ENCODE data around the gene IRS1. TPM values are rescaled to one million over a fixed set of nuclear protein-coding genes. Genes with fewer than 3 reads are reported as not detected.

Gene IRS1
- polyA plus RNA-seq, 1 donor (not counting 4 experiments of a cell fraction or from before 2014, with no cell fraction given), result 11.2 TPM

GRCh38 chr2:226736382-226736781 lies 63.2 kb downstream of the IRS1 start:
- no peak overlapping the region for H3K4me2 ChIP-seq (ENCODE audit: control insufficient read depth, extremely low read depth, insufficient read depth, low read depth, low read length)
- H3K4me1 ChIP-seq (ENCODE audit: control insufficient read depth, extremely low read depth, insufficient read depth, low read length), result no peaks in the 10 kb centered on the region
- H3K36me3 ChIP-seq (ENCODE audit: control insufficient read depth in 2 of 2, extremely low read depth in 1 of 2, insufficient read depth in 2 of 2, low read length in 2 of 2), result peaks cover 3 to 14% of the 10 kb centered on the region in 2 experiments
- no peaks in the 10 kb centered on the region for H3K9me1 ChIP-seq (ENCODE audit: control insufficient read depth, extremely low read depth, insufficient read depth, low read length)
- H3K79me2 ChIP-seq (ENCODE audit: control insufficient read depth, insufficient read depth, low read length), result peaks cover 5% of the 10 kb centered on the region
- no peak overlapping the region for H3K27ac ChIP-seq (ENCODE audit: control insufficient read depth, insufficient read depth, low read length)
- H3K9ac ChIP-seq (ENCODE audit: control insufficient read depth, extremely low read depth, insufficient read depth, low read length), result no peak overlapping the region
- FAIRE-seq (no peak), DNase-seq (ENCODE audit: low read depth, low spot score) (no peak)
- no peaks in the 10 kb centered on the region for H3K27me3 ChIP-seq (ENCODE audit: control insufficient read depth, extremely low read depth, insufficient read depth, low read length)
- TF ChIP-seq, protein P1, sequence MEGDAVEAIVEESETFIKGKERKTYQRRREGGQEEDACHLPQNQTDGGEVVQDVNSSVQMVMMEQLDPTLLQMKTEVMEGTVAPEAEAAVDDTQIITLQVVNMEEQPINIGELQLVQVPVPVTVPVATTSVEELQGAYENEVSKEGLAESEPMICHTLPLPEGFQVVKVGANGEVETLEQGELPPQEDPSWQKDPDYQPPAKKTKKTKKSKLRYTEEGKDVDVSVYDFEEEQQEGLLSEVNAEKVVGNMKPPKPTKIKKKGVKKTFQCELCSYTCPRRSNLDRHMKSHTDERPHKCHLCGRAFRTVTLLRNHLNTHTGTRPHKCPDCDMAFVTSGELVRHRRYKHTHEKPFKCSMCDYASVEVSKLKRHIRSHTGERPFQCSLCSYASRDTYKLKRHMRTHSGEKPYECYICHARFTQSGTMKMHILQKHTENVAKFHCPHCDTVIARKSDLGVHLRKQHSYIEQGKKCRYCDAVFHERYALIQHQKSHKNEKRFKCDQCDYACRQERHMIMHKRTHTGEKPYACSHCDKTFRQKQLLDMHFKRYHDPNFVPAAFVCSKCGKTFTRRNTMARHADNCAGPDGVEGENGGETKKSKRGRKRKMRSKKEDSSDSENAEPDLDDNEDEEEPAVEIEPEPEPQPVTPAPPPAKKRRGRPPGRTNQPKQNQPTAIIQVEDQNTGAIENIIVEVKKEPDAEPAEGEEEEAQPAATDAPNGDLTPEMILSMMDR (optimal IDR thresholded peaks at IDR 0.05 in 1 of 3, IDR thresholded peaks at IDR 0.05 in 1 of 3, conservative IDR thresholded peaks at IDR 0.05 in 1 of 3; ENCODE audit: extremely low read depth in 1 of 3, insufficient read depth in 2 of 3, low read length in 3 of 3), result no peak
- TF ChIP-seq EZH2 (IDR thresholded peaks at IDR 0.05; ENCODE audit: low read length), result no peak
- H3K4me3 ChIP-seq (ENCODE audit: control insufficient read depth in 2 of 3, extremely low read depth in 1 of 3, insufficient read depth in 2 of 3, low read depth in 1 of 3, low read length in 3 of 3), result no peak overlapping the region
- H2AFZ ChIP-seq (ENCODE audit: control insufficient read depth, low read length), result no peak overlapping the region
- no peaks in the 10 kb centered on the region for H3K9me3 ChIP-seq (ENCODE audit: control insufficient read depth, low read depth, low read length)
- H4K20me1 ChIP-seq (ENCODE audit: control insufficient read depth, extremely low read depth, insufficient read depth, low read length), result no peaks in the 10 kb centered on the region
- dilution Hi-C loops (cut with MboI; ENCODE audit: extremely low pct_ligation_motif_present, low sequenced_read_pairs), result no loop called here

DNA sequence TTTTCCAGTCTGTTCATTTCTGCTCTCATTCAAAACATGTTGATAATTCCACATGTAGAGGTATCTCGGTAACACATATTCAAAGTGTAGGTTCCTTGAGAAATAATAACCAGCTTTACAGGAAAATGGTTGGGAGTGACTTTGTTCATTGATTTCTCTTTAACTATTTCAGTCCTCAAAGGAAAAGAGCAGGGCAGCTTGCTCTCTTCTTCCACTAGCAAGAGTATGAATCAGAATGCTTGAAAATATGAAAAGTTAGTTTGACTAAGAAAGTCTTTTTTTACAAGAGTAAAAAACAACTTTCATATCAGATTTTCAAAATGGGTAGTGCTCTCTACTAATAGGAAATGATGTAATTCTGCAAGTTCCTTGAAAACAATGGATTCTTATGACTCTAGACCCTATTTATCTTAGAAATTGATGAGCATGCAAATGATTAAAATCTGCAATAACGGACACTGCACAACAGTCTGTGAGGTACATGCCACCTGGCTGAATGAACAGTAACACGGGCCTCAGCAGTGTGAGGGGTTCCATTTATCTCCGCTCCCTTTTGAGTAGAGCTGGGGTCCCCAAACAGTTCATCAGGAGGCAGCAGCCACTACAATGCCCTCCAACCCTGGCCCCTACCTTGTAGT lies 65.6 kb downstream of the IRS1 start:
- Histone ChIP-seq H3K36me3 (ENCODE audit: control insufficient read depth in 2 of 2, extremely low read depth in 1 of 2, insufficient read depth in 2 of 2, low read length in 2 of 2) (peaks cover 3 to 14% of the 10 kb centered on the region in 2 experiments), H3K27me3 (ENCODE audit: control insufficient read depth, extremely low read depth, insufficient read depth, low read length) (no peaks in the 10 kb centered on the region), H3K9me3 (ENCODE audit: control insufficient read depth, low read depth, low read length) (no peaks in the 10 kb centered on the region), H3K9me1 (ENCODE audit: control insufficient read depth, extremely low read depth, insufficient read depth, low read length) (no peaks in the 10 kb centered on the region), H3K4me3 (ENCODE audit: control insufficient read depth in 2 of 3, extremely low read depth in 1 of 3, insufficient read depth in 2 of 3, low read depth in 1 of 3, low read length in 3 of 3) (no peak overlapping the region), H3K4me1 (ENCODE audit: control insufficient read depth, extremely low read depth, insufficient read depth, low read length) (no peaks in the 10 kb centered on the region), H3K9ac (ENCODE audit: control insufficient read depth, extremely low read depth, insufficient read depth, low read length) (no peak overlapping the region), H3K79me2 (ENCODE audit: control insufficient read depth, insufficient read depth, low read length) (peaks cover 5% of the 10 kb centered on the region), H4K20me1 (ENCODE audit: control insufficient read depth, extremely low read depth, insufficient read depth, low read length) (no peaks in the 10 kb centered on the region), H3K4me2 (ENCODE audit: control insufficient read depth, extremely low read depth, insufficient read depth, low read depth, low read length) (no peak overlapping the region), H2AFZ (ENCODE audit: control insufficient read depth, low read length) (no peak overlapping the region), H3K27ac (ENCODE audit: control insufficient read depth, insufficient read depth, low read length) (no peak overlapping the region)
- TF ChIP-seq, protein P1 (optimal IDR thresholded peaks at IDR 0.05 in 1 of 3, IDR thresholded peaks at IDR 0.05 in 1 of 3, conservative IDR thresholded peaks at IDR 0.05 in 1 of 3; ENCODE audit: extremely low read depth in 1 of 3, insufficient read depth in 2 of 3, low read length in 3 of 3), result no peak
- no peak for TF ChIP-seq EZH2 (IDR thresholded peaks at IDR 0.05; ENCODE audit: low read length)
- DNase-seq (ENCODE audit: low read depth, low spot score) (no peak), FAIRE-seq (no peak)
- dilution Hi-C loops (cut with MboI; ENCODE audit: extremely low pct_ligation_motif_present, low sequenced_read_pairs), result no loop called here

All from keratinocyte (primary cell).